Astrocyte (in vitro differentiated cells and primary cell): ENCODE data around the gene CARD11. TPM values are rescaled to one million over a fixed set of nuclear protein-coding genes. Genes with fewer than 3 reads are reported as not detected.

Source experiments
- DNase-seq: peaks from one replicate; pipeline ENCODE4 v3.0.0-alpha.2; 2010; ENCODE audit warnings: low read depth
- FAIRE-seq: peaks from 2 replicates; lab custom pipeline; 2011; peaks lifted over from hg19 to GRCh38; lab: Jason Lieb, UNC
- H2AFZ ChIP-seq: 2 replicates; pipeline ENCODE4 v1.6.0; 2012; ENCODE audit warnings: low read depth, low read length, inconsistent platforms
- H3K27ac ChIP-seq: 2 replicates; pipeline ENCODE4 v1.5.1; 2011; ENCODE audit warnings: low read depth, low read length, inconsistent platforms
- H3K27me3 ChIP-seq: 2 replicates; pipeline ENCODE4 v1.6.0; 2011; ENCODE audit warnings: low read length, inconsistent platforms; ENCODE audit not compliant: insufficient read depth
- H3K36me3 ChIP-seq: 2 replicates; pipeline ENCODE4 v1.5.1; 2011; ENCODE audit warnings: low read length, inconsistent platforms; ENCODE audit not compliant: insufficient read depth
- H3K4me1 ChIP-seq: 2 replicates; pipeline ENCODE4 v1.5.1; 2011; ENCODE audit warnings: low read length, inconsistent platforms; ENCODE audit not compliant: insufficient read depth
- H3K4me2 ChIP-seq: 2 replicates; pipeline ENCODE4 v1.6.0; 2012; ENCODE audit warnings: low read length, inconsistent platforms
- H3K4me3 ChIP-seq: 2 replicates; pipeline ENCODE4 v1.5.1; 2011; ENCODE audit warnings: low read depth, mild to moderate bottlenecking, low read length, inconsistent platforms; ENCODE audit not compliant: insufficient read depth
- H3K79me2 ChIP-seq: 2 replicates; pipeline ENCODE4 v1.6.0; 2012; ENCODE audit warnings: mild to moderate bottlenecking, low read length, inconsistent platforms; ENCODE audit not compliant: insufficient read depth
- H3K9ac ChIP-seq: 2 replicates; pipeline ENCODE4 v1.6.0; 2012; ENCODE audit warnings: mild to moderate bottlenecking, low read length, inconsistent platforms
- H3K9me3 ChIP-seq: 2 replicates; pipeline ENCODE4 v1.5.1; 2012; ENCODE audit warnings: low read depth, mild to moderate bottlenecking, low read length, inconsistent platforms; ENCODE audit not compliant: insufficient read depth
- H4K20me1 ChIP-seq: 2 replicates; pipeline ENCODE4 v1.6.0; 2012; ENCODE audit warnings: low read length, inconsistent platforms; ENCODE audit not compliant: insufficient read depth
- H3K27ac Mint-ChIP-seq: one replicate; pipeline ENCODE4 v1.8.0; 2021; ENCODE audit warnings: mild to moderate bottlenecking, mixed read lengths; ENCODE audit not compliant: unreplicated experiment
- H3K27me3 Mint-ChIP-seq: one replicate; pipeline ENCODE4 v1.8.0; 2021; ENCODE audit warnings: low read depth, mixed read lengths; ENCODE audit not compliant: unreplicated experiment
- H3K36me3 Mint-ChIP-seq: one replicate; pipeline ENCODE4 v1.8.0; 2021; ENCODE audit warnings: low read depth, mixed read lengths; ENCODE audit not compliant: unreplicated experiment
- H3K4me1 Mint-ChIP-seq: one replicate; pipeline ENCODE4 v1.8.0; 2021; ENCODE audit warnings: low read depth, mixed read lengths; ENCODE audit not compliant: unreplicated experiment
- H3K4me3 Mint-ChIP-seq: one replicate; pipeline ENCODE4 v1.8.0; 2021; ENCODE audit warnings: mild to moderate bottlenecking, moderate library complexity, mixed read lengths; ENCODE audit not compliant: unreplicated experiment
- H3K9me3 Mint-ChIP-seq: one replicate; pipeline ENCODE4 v1.8.0; 2021; ENCODE audit warnings: mild to moderate bottlenecking, mixed read lengths; ENCODE audit not compliant: unreplicated experiment
- EZH2 ChIP-seq: IDR thresholded peaks from 2 replicates; pipeline ENCODE4 v1.6.1; 2012; ENCODE audit warnings: mild to moderate bottlenecking, low read length, inconsistent platforms; ENCODE audit not compliant: insufficient read depth
- total RNA-seq: library from RNA; stranded (reverse); gene quantifications from 2 replicates; pipeline ENCODE4 v1.2.1, GENCODE V29; 2021
- TF ChIP-seq, protein P1 (sequence below): IDR thresholded peaks from 2 replicates; pipeline ENCODE4 v1.5.1; 2011; ENCODE audit warnings: low read depth, mild to moderate bottlenecking, inconsistent platforms, low read length, moderate library complexity; ENCODE audit not compliant: insufficient read depth

Gene CARD11
- total RNA-seq, 1 donor from 2014 or later: 9.5 TPM

DNA sequence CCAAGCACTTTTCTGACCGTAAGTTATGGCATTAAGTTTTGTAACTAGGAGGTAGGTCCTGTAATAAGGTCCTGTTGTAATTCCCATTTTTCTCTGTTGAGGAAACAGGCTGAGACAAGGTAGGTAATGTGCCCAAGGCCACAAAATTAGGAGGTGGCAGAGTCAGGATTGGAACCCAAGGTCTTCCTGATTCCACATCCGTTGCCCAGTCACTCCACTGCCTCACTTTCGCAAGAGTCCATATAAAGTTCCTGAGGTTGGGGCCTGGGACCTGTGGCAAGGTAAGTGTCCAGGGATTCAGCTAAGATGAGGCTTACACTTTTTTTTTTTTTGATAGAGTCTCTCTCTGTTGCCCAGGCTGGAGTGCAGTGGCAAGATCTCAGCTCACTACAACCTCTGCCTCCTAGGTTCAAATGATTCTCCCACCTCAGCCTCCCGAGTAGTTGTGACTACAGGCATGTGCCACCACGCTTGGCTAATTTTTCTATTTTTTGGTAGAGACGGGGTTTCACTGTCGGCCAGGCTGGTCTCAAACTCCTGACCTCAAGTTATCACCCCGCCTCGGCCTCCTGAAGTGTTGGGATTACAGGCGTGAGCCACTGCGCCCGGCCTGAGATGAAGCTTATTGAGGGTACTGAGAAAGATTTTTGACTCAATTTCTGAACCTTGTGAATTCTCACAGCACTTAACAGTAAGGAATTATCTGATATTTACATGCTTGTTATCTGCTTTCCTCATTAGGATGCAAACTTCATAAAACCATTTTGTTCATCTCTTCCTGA is 179.3 kb downstream of the CARD11 start:
- peak overlapping the region; percentile 72 for H2AFZ ChIP-seq

GRCh38 chr7:2863461-2864066 is 180.1 kb downstream of the CARD11 start:
- H3K36me3 Mint-ChIP-seq: no peaks in the 10 kb centered on the region
- H3K36me3 ChIP-seq: no peaks in the 10 kb centered on the region
- TF ChIP-seq EZH2: no peak
- TF ChIP-seq, protein P1, sequence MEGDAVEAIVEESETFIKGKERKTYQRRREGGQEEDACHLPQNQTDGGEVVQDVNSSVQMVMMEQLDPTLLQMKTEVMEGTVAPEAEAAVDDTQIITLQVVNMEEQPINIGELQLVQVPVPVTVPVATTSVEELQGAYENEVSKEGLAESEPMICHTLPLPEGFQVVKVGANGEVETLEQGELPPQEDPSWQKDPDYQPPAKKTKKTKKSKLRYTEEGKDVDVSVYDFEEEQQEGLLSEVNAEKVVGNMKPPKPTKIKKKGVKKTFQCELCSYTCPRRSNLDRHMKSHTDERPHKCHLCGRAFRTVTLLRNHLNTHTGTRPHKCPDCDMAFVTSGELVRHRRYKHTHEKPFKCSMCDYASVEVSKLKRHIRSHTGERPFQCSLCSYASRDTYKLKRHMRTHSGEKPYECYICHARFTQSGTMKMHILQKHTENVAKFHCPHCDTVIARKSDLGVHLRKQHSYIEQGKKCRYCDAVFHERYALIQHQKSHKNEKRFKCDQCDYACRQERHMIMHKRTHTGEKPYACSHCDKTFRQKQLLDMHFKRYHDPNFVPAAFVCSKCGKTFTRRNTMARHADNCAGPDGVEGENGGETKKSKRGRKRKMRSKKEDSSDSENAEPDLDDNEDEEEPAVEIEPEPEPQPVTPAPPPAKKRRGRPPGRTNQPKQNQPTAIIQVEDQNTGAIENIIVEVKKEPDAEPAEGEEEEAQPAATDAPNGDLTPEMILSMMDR: no peak
- no peaks in the 10 kb centered on the region for H3K79me2 ChIP-seq
- no peaks in the 10 kb centered on the region for H3K9me3 Mint-ChIP-seq
- H3K9me3 ChIP-seq: no peaks in the 10 kb centered on the region
- H3K27ac Mint-ChIP-seq: peak overlapping the region; percentile 98
- peaks cover 31% of the 10 kb centered on the region for H3K4me1 ChIP-seq
- H3K4me3 ChIP-seq: peak overlapping the region; percentile 36
- H4K20me1 ChIP-seq: no peaks in the 10 kb centered on the region
- H3K4me3 Mint-ChIP-seq: peak overlapping the region; percentile 51
- peak; percentile 97 for DNase-seq
- H3K27me3 ChIP-seq: no peaks in the 10 kb centered on the region
- peaks cover 3% of the 10 kb centered on the region for H3K27me3 Mint-ChIP-seq
- peak overlapping the region; percentile 76 for H3K9ac ChIP-seq
- H2AFZ ChIP-seq: peak overlapping the region; percentile 72
- peaks cover 16% of the 10 kb centered on the region for H3K4me1 Mint-ChIP-seq
- peak overlapping the region; percentile 91 for H3K27ac ChIP-seq
- FAIRE-seq: peak; percentile 78
- peak overlapping the region; percentile 84 for H3K4me2 ChIP-seq

More for the DNA sequence above, 179.3 kb downstream of the CARD11 start:
- Histone ChIP-seq H3K27ac (peak overlapping the region; percentile 91), H3K36me3 (no peaks in the 10 kb centered on the region), H3K27me3 (no peaks in the 10 kb centered on the region), H3K9me3 (no peaks in the 10 kb centered on the region), H4K20me1 (no peaks in the 10 kb centered on the region), H3K4me1 (peaks cover 31% of the 10 kb centered on the region), H3K79me2 (no peaks in the 10 kb centered on the region), H3K9ac (peak overlapping the region; percentile 76), H3K4me2 (peak overlapping the region; percentile 84), H3K4me3 (peak overlapping the region; percentile 36)
- TF ChIP-seq, protein P1: no peak
- no peak for TF ChIP-seq EZH2
- H3K27ac Mint-ChIP-seq: peak overlapping the region; percentile 98
- no peaks in the 10 kb centered on the region for H3K9me3 Mint-ChIP-seq
- no peaks in the 10 kb centered on the region for H3K36me3 Mint-ChIP-seq
- peaks cover 16% of the 10 kb centered on the region for H3K4me1 Mint-ChIP-seq
- H3K4me3 Mint-ChIP-seq: no peak overlapping the region
- no peak for FAIRE-seq
- H3K27me3 Mint-ChIP-seq: peaks cover 3% of the 10 kb centered on the region
- no peak for DNase-seq
